Measurements from ENCODE around the gene PIK3R5.

DNA sequence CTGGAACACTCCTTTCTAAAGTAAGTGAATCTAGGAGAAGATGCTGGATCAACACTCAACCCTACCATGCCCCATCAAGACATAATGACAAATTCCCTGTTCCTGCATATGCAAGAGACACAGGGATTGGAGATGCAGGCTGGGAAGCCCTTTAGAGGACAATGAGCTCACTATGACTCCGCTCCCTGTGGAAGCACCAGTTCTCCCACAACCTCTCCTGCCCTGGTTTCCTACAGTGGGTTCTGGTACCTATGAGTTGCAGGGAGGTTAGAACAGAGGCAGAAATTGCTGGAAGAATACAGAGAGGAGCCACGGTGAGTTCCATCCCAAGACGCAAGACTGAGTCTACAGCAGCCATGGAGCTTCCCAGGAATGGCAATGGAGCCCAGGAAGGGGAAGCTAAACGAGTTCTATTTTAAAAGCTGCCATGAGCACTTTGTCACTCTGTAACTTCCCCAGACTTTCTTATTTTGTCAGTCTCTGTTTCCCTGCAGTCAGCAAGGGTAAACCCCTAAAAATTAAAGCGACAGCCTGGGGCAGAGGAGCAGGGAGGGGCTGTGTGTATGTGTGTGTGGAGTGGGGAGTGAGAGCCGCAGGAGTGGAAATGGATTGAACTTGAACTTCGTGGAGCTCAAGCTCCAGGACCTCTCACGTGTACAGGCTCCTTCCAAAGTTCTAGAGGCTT lies 55.8 kb downstream of the PIK3R5 start:
- TF ChIP-seq, protein P1, sequence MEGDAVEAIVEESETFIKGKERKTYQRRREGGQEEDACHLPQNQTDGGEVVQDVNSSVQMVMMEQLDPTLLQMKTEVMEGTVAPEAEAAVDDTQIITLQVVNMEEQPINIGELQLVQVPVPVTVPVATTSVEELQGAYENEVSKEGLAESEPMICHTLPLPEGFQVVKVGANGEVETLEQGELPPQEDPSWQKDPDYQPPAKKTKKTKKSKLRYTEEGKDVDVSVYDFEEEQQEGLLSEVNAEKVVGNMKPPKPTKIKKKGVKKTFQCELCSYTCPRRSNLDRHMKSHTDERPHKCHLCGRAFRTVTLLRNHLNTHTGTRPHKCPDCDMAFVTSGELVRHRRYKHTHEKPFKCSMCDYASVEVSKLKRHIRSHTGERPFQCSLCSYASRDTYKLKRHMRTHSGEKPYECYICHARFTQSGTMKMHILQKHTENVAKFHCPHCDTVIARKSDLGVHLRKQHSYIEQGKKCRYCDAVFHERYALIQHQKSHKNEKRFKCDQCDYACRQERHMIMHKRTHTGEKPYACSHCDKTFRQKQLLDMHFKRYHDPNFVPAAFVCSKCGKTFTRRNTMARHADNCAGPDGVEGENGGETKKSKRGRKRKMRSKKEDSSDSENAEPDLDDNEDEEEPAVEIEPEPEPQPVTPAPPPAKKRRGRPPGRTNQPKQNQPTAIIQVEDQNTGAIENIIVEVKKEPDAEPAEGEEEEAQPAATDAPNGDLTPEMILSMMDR (IDR thresholded peaks at IDR 0.05), result no peak
- no peak for TF ChIP-seq EZH2 (IDR thresholded peaks at IDR 0.05; ENCODE audit: borderline replicate concordance, insufficient read depth, low read depth, low read length, poor library complexity, severe bottlenecking)

Measured in B cell (primary cell).